ENCODE results near the gene ARR3.

- no peak for TF ChIP-seq EP300 (IDR thresholded peaks at IDR 0.05)
- TF ChIP-seq CTCF (IDR thresholded peaks at IDR 0.05): no peak
- TF ChIP-seq POLR2A (IDR thresholded peaks at IDR 0.05): no peak
Measured at GRCh38 chrX:70254063-70254400, 14.1 kb upstream of the ARR3 start.

All from upper lobe of left lung (tissue), 4 donors.